ENCODE measurements around the gene SEC14L2.
"Not testable (repeated sequence)": the region's sequence is repeated elsewhere in the genome, so short reads cannot be mapped to it uniquely, and the experiment has no call there.

SEC14L2 gene

DNA sequence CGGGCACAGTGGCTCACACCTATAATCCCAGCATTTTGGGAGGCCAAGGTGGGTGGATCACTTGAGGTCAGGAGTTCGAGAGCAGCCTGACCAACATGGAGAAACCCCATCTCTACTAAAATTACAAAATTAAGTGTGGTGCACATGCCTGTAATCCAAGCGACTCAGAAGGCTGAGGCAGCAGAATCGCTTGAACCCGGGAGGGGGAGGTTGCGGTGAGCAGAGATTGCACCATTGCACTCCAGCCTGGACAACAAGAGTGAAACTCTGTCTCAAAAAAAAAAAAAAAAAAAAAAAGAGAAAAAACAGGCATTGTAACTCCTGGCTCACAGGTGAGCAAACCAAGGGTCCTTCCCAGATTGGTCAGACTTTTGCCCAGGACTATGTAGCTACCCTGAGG lies 63.7 kb downstream of the SEC14L2 start:
- DNase-seq, result not testable (repeated sequence)

DNA sequence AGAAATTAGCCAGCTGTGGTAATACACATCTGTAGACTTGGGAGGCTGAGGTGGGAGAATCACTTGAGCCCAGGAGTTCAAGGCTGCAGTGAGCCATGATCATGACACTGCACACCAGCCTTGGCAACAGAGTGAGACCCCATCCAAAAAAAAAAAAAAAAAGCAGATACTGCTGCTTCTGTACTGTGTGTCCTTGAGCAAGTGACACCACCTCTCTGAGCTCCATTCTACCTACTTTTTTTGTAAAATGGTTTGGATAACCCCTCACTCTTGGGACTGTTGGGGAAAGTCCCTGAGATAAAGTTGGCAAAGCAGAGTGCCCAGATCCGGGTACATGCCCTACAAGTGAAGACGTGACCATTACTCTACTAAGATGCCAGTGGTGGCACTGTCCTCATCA lies 72.3 kb downstream of the SEC14L2 start:
- DNase-seq, result no peak

DNA sequence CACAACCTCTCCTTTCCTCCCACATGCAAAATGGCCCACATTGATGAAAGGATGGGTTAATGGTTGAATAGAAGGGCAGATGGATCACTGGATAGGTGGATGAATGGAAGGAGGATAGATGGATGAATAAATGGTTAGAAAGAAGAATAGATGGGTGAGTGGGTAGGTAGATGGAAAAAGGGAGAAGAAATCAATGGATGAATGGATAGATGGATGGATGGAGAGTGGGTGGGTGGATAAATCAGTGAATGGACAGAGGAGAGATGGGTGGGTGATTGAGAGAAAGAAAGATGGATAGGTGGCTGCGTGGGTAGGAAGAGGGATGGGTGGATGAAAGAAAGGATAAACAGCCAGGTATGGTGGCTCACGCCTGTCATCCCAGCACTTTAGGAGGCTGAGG lies 73.8 kb downstream of the SEC14L2 start:
- DNase-seq, result no peak

DNA sequence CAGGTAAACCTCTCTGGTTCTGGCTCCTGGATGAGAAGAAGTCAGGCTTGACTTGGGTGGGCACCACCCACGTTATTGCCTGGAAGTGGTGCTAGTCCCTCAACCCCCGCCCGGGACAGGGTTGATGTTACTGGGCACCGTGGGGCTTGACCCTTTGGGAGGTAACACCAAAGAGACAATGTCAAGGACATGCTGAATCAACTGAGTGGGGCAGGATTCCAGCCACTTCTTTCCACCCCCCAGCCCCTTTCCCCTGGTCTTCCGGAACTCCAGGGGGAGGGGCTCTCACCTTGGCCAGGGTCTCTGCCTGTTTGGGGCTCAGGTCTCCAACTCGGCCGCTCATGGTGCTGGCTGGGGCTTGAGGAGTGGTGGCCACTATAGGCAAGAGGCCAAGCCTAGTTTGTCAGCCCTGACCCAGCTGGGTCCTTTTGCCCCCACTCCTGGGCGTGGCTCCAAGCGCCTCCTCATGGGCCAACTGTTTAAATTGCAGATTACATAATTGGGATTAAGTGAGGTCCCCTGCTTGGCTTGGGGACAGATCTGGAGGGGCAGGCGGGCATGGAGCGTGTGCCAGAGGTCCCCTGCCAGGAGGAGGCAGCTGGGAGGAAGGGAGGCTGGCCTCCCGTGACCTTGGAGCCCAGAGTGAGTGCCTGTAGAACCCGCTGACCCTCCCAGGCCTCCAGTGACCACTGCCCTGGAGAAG lies 74.9 kb downstream of the SEC14L2 start, which contains the start of gene SEC14L3:
Gene SEC14L3, minus strand, starts transcription at position 402 of the 703 bp plus-strand sequence. Its CDS starts 59 bp downstream, at position 343.
- no peak for DNase-seq

DNA sequence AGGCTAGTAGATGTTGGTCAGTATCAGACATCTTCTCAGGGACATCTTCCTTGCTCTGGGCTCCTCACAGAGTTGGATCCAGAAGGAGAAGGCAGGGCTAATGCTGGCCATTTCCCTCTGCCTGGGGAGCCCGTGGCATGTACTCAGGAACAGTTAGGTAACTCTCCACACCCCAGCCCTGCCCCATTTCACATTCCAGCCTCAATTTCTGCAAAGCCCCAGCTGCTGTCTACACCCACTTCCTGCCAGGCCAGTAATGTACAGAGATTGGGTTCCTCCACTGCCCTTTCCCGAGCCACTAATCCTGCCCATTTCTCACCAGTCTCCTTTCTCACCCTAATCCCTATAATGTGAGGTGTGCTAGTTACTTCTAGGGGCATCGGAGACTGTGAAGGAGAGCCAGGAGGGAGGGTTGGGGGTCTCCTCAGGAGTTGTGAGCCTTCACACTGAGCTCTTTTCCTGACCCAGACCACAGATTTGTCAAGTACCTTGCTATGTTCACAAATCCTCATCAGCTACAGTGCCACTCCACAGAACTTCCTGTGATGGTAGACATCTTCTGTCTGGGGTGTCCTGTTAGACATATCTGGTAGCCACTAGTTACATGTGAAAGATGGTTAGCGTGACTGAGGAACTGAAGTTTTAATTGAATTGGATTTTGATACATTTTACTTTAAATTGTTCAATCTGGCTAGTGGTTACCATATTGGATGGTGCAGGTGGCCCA lies 76.3 kb downstream of the SEC14L2 start:
- no peak for DNase-seq

DNA sequence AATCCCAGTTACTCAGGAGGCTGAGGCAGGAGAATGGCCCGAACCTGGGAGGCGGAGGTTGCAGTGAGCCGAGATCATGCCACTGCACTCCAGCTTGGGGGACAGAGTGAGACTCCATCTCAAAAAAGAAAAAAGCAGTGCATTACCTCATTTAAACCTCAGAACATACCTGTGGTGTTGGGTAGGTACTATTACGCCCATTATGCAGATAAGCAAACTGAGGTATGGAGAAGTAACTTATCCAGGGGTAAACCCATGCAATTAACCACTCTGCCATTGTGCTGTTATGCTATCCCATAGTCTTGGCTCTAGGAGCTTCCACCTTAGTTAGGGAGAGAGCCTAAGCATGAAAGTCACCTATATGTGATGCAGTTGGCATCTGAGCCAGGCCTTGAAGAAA lies 77.3 kb downstream of the SEC14L2 start:
- no peak for DNase-seq

All from activated T-cell treated with anti-CD3 and anti-CD28 coated beads, Interleukin-2, amount 50 U/mL, for 1 hour (primary cell).